ENCODE data around the gene TECPR2. TPM values are rescaled to one million over a fixed set of nuclear protein-coding genes. Genes with fewer than 3 reads are reported as not detected.
"Not testable (repeated sequence)": the region's sequence is repeated elsewhere in the genome, so short reads cannot be mapped to it uniquely, and the experiment has no call there.

The TECPR2 gene
- total RNA-seq, 1 experiment from 2014 or later, result 11.2 TPM

DNA sequence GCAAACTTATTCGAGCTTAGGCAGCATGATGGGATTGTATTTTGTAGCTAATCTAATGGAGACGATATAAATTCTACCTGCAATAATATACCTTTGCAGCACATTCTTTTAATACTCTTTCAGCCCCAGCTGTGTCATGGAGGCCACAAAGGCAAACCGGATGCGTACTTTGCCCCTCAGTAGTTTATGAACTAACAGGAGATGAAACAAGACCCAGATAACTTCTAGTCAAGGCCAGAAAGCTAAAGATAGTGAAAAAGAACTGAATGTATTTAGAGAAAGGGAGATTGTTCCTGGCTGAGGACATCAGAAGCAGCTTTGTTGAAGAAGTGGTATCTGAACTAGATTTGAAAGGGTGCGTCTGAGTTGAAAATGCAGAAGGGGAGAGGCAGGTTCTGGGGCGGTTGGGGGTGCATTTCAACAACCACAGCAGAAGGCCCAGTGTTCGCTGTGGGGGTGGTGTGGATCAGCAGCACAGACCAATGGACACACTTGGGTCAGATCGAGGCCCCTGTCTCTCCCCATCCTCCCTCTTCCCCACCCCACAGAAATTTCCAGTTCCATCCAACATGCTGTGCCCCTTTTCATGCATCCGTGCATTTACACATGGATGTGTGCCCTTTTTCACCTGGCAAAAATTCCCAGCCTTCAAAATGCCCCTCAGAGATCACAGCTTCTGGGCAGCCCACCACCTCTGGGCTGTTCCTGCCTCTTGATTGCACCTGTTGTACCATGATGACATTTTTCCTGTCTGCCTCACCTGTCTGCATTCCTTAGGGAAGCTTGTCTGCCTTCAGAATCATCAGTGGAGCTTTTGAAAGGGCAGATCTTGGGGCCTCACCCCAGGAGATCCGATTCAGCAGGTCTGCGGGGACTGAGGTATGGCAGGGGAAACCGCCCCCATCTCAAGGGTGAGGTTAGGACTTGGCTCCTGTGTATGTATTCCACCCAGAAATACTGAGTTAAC is 41.0 kb upstream of the TECPR2 start:
- no peaks in the 10 kb centered on the region; the same call in 1 of the 2 replicates for H3K36me3 ChIP-seq (replicated peaks; ENCODE audit: control insufficient read depth, insufficient read depth, low read length)
- no peak for DNase-seq
- no peak overlapping the region for H3K4me3 ChIP-seq (ENCODE audit: insufficient read depth, low read depth, low read length)
- H3K27me3 ChIP-seq (ENCODE audit: control insufficient read depth, insufficient read depth, low read length), result no peaks in the 10 kb centered on the region

DNA sequence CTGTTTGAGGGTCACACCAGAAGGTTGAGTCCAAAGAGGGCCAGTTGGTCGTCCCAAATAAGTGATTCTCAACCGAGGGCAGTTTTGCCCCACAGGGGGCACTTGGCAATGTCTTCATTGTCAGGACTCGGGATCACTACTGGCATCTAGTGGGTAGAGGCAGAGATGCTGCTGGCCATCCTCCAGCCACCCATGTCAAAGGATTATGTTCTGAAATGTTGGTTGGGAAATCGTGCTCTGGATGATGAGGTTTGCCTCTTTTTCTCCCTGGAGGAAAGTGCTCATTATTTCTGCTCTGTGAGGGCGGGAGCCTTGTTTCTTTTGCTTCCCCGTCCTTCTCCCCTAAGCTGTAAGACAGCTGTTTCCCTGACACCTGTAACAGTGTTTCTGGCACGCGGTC is 39.6 kb upstream of the TECPR2 start:
- H3K36me3 ChIP-seq (replicated peaks; ENCODE audit: control insufficient read depth, insufficient read depth, low read length), result no peaks in the 10 kb centered on the region; the same call in 1 of the 2 replicates
- no peaks in the 10 kb centered on the region for H3K27me3 ChIP-seq (ENCODE audit: control insufficient read depth, insufficient read depth, low read length)
- DNase-seq, result peak; percentile 78
- H3K4me3 ChIP-seq (ENCODE audit: insufficient read depth, low read depth, low read length), result no peak overlapping the region

DNA sequence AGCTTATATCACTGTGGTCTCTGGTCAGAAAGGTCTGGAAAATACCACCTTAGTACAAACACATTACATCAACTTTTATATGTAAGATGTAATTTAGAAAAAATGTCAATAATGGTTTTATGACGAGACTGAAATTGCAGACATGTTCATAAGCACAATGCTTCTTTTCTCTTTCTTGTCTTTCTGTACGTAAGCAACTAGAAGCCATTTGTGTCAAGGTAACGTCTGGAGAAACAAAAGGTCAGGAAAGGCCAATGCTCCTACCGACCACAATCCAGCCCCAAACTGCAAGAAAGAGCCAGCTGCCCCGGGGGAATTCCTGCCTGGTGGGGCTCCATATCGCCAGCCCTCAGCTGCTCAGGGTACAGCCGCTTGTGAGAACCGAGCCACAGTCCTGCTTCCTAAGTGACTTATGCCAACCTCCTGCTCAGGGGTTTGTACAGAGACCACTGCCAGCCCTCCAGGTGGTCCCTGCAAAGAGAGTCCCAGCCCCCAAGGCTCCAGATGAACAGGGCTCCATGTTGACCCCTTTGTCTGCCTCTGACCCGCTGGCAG is 36.9 kb upstream of the TECPR2 start:
- H3K36me3 ChIP-seq (replicated peaks; ENCODE audit: control insufficient read depth, insufficient read depth, low read length), result peaks cover 2% of the 10 kb centered on the region
- DNase-seq, result no peak
- H3K27me3 ChIP-seq (ENCODE audit: control insufficient read depth, insufficient read depth, low read length), result no peaks in the 10 kb centered on the region
- no peak overlapping the region for H3K4me3 ChIP-seq (ENCODE audit: insufficient read depth, low read depth, low read length)

DNA sequence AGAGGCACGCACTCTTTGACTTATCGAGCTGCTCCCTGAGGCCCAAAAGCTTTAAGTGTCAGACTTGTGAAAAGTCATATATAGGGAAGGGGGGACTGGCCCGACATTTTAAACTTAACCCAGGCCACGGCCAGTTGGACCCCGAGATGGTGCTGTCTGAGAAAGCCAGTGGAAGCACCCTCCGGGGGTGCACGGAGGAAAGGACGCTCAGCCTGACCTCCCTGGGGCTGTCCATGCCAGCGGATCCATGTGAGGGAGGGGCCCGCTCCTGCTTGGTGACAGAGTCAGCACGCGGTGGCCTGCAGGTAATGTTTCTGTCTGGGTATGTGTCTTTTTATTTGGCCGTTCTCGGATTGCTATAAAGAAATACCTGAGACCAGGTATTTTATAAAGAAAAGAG is 36.2 kb upstream of the TECPR2 start:
- no peaks in the 10 kb centered on the region for H3K27me3 ChIP-seq (ENCODE audit: control insufficient read depth, insufficient read depth, low read length)
- H3K4me3 ChIP-seq (ENCODE audit: insufficient read depth, low read depth, low read length), result no peak overlapping the region
- H3K36me3 ChIP-seq (replicated peaks; ENCODE audit: control insufficient read depth, insufficient read depth, low read length), result peaks cover 2% of the 10 kb centered on the region
- no peak for DNase-seq

DNA sequence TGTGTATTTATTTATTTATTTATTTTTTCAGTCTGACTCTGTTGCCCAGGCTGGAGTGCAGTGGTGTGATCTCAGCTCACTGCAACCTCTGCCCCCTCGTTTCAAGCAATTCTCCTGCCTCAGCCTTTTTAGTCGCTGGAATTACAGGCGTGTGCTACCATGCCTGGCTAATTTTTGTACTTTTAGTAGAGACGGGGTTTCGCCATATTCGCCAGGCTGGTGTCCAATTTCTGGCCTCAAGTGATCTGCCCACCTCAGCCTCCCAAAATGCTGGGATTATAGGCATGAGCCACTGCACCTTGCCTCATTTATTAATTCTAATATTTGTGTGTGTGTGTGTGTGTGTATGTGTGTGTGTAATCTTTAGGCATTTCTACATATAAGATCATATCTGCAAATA is 33.4 kb upstream of the TECPR2 start:
- not testable (repeated sequence) for H3K4me3 ChIP-seq (ENCODE audit: insufficient read depth, low read depth, low read length); H3K27me3 ChIP-seq (ENCODE audit: control insufficient read depth, insufficient read depth, low read length); DNase-seq

DNA sequence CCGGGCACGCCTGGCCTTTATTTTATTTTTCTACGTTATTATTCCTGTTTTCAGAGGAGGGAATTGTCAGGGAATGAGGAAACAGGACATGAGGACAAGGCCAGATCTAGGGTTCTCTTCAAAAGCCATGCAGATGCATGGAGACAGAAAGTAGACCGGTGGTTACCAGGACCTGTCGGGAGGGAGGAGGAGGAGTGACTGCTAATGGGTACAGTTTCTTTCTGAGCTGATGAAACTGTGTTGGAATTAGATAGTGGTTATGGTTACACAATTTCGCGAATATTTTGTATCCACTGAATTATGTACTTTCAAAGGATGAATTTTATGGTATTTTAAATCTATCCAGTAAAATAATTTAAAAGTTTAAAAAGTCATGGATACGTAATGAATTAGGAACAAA is 31.9 kb upstream of the TECPR2 start:
- peaks cover 9% of the 10 kb centered on the region for H3K36me3 ChIP-seq (replicated peaks; ENCODE audit: control insufficient read depth, insufficient read depth, low read length)
- no peak for DNase-seq

More for the DNA sequence above, 33.4 kb upstream of the TECPR2 start:
- not testable (repeated sequence) for H3K36me3 ChIP-seq (replicated peaks; ENCODE audit: control insufficient read depth, insufficient read depth, low read length)

DNA sequence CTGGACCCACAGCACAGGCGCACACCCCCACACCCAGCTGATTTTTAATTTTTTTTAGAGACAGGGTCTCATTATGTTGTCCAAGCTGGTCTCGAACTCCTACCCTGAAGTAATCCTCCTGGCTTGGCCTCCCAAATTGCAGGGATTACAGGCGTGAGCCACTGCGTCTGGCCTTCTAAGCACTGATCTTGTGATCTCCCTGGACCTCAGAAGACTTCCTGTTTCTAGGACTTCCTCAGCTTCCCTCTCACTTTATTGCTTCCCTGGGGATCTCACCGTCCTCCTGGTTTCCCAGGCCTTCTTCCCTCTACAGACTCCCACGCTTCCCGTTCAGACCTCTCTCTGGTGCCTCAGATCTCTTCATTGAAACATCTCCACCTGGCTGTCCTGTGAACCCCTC is 29.4 kb upstream of the TECPR2 start:
- no peaks in the 10 kb centered on the region for H3K27me3 ChIP-seq (ENCODE audit: control insufficient read depth, insufficient read depth, low read length)
- H3K36me3 ChIP-seq (replicated peaks; ENCODE audit: control insufficient read depth, insufficient read depth, low read length), result peaks cover 9% of the 10 kb centered on the region
- no peak for DNase-seq
- H3K4me3 ChIP-seq (ENCODE audit: insufficient read depth, low read depth, low read length), result no peak overlapping the region

More for the DNA sequence above, 31.9 kb upstream of the TECPR2 start:
- no peaks in the 10 kb centered on the region for H3K27me3 ChIP-seq (ENCODE audit: control insufficient read depth, insufficient read depth, low read length)
- no peak overlapping the region for H3K4me3 ChIP-seq (ENCODE audit: insufficient read depth, low read depth, low read length)

DNA sequence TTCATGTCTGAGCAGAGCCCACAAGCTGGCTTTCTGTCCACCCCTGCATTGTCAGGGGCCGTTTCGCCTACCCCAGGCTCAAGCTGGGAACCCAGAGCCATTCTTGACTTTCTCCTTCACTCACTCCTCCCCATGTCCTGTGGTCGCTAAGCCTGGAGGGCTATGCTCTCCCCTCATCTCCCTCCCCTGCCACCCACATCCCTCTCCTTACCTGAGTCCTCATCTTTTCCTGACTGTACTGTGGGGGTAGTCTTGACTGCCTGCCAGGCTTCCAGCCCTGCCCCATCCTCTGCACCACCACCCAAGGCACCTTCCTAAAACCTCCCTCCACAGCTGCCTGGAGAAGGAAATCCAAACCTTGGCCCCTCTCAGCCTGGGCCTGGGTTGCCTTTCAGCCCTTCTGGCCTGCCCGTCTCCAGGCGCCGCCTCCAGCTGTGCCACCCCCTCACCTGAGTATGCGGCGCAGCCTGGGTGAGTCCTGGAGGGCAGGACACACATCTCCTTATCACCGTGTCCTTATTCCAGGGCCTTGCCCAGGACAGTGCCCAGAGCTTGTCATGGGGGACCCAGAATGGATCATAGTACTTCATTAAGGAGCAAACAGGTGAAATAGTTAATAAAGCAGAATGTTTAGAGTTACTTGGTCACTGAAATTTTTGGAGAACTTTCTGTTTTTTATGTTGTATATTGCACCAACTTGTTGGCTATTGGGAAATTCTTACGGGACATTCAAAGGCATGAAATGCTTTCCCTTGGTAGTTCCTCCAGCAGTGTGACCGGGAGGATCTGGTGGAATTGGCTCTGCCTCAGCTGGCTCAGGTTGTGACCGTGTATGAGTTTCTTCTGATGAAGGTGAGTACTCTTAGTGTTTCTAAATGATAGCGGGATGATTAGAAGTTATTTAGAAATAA is 28.7 kb upstream of the TECPR2 start:
- H3K36me3 ChIP-seq (replicated peaks; ENCODE audit: control insufficient read depth, insufficient read depth, low read length), result peaks cover 12% of the 10 kb centered on the region

DNA sequence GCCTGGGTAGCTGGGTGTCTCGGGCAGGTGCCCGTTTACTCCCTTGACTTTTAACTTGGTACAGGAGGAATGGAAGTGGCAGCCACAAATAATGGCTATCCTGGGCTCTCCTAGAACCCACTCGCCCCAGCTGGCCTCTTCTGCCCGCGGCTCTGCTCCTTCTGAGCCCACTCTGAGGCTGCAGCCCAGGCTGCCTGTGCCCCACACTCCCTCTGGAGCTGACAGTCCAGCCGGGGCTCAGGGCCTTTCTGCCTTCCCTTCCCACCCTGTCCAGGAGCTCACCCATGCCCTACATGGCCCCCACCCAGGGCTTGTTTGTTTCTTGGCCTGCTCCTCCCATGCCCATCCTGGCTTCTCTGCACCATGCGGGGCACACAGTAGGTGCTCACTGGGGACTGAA is 27.6 kb upstream of the TECPR2 start:
- Histone ChIP-seq H3K27me3 (ENCODE audit: control insufficient read depth, insufficient read depth, low read length) (no peaks in the 10 kb centered on the region), H3K4me3 (ENCODE audit: insufficient read depth, low read depth, low read length) (no peak overlapping the region), H3K36me3 (replicated peaks; ENCODE audit: control insufficient read depth, insufficient read depth, low read length) (peaks cover 15% of the 10 kb centered on the region)
- DNase-seq, result no peak

More for the DNA sequence above, 28.7 kb upstream of the TECPR2 start:
- no peaks in the 10 kb centered on the region for H3K27me3 ChIP-seq (ENCODE audit: control insufficient read depth, insufficient read depth, low read length)
- DNase-seq, result no peak
- H3K4me3 ChIP-seq (ENCODE audit: insufficient read depth, low read depth, low read length), result no peak overlapping the region

DNA sequence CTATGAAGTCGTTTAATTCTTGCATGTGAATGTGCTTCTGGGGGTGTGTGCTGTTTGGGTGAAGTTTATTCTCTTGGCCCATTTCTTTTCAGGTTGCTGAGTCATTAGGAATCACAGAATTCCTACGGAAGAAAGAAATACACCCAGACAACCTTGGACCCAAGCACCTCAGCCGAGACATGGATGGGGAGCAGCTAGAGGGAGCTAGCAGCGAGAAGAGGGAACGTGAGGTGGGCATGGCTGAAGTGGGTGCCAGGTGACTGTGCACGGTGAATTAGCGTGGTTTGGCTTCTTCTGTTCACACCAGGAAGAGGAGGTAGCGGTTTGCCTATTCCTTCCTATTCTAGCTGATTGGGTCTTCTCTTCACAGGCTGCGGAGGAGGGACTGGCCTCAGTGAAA is 24.0 kb upstream of the TECPR2 start:
- peaks cover 13% of the 10 kb centered on the region for H3K36me3 ChIP-seq (replicated peaks; ENCODE audit: control insufficient read depth, insufficient read depth, low read length)
- no peak overlapping the region for H3K4me3 ChIP-seq (ENCODE audit: insufficient read depth, low read depth, low read length)
- DNase-seq, result peak; percentile 50
- H3K27me3 ChIP-seq (ENCODE audit: control insufficient read depth, insufficient read depth, low read length), result no peaks in the 10 kb centered on the region

DNA sequence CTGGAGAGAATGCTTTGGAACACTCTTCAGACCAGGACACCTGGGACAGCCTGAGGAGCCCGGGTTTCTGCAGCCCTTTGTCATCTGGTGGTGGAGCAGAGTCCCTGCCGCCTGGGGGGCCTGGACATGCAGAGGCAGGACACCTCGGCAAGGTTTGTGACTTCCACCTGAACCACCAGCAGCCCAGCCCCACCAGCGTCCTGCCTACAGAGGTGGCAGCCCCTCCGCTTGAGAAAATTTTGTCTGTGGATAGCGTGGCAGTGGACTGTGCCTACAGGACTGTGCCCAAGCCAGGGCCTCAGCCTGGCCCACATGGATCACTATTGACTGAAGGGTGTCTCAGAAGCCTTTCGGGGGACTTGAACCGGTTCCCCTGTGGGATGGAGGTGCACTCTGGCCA is 21.2 kb upstream of the TECPR2 start:
- peaks cover 14% of the 10 kb centered on the region for H3K36me3 ChIP-seq (replicated peaks; ENCODE audit: control insufficient read depth, insufficient read depth, low read length)
- DNase-seq, result no peak
- H3K4me3 ChIP-seq (ENCODE audit: insufficient read depth, low read depth, low read length), result no peak overlapping the region
- no peaks in the 10 kb centered on the region for H3K27me3 ChIP-seq (ENCODE audit: control insufficient read depth, insufficient read depth, low read length)

DNA sequence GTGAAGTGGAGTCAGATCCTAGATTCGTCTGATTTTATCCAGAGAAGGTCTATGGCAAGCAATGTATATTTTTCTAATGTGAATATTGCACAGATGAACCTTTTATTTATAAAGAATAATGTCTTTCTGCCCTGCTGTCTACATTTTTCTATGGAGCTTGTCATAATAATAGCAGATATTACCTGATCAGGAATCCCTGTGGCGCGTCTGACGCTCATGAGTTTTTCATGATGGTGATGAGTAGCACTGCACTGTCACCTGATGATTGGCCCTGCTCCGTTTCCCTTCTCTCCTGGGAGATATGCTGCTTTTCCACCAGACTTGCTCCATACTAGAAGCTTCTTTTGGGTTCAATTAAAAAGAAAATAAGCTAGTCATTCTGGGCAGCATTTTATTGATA is 20.5 kb upstream of the TECPR2 start:
- Histone ChIP-seq H3K27me3 (ENCODE audit: control insufficient read depth, insufficient read depth, low read length) (no peaks in the 10 kb centered on the region), H3K36me3 (replicated peaks; ENCODE audit: control insufficient read depth, insufficient read depth, low read length) (peaks cover 14% of the 10 kb centered on the region), H3K4me3 (ENCODE audit: insufficient read depth, low read depth, low read length) (no peak overlapping the region)
- DNase-seq, result no peak

DNA sequence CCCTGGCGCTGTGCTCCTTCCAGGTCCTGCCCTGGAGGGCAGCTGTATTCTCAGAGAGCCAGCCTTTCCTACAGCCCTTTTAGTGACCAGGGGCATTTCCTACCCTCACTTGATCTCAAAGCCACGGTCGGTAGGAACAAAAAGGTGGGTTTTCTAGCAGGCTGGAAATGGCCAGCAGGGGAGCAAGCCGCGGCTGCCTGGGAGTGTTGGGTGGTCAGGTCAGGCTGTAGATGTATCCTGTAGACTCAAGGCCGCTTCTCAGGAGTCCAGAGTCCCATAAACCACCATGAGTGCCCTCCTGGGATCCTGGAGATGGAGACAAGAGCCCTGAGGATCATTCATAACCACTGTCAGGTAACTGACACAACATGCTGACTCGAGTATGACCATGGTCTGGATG is 18.7 kb upstream of the TECPR2 start:
- Histone ChIP-seq H3K36me3 (replicated peaks; ENCODE audit: control insufficient read depth, insufficient read depth, low read length) (peaks cover 10% of the 10 kb centered on the region), H3K4me3 (ENCODE audit: insufficient read depth, low read depth, low read length) (no peak overlapping the region), H3K27me3 (ENCODE audit: control insufficient read depth, insufficient read depth, low read length) (no peaks in the 10 kb centered on the region)
- DNase-seq, result no peak

DNA sequence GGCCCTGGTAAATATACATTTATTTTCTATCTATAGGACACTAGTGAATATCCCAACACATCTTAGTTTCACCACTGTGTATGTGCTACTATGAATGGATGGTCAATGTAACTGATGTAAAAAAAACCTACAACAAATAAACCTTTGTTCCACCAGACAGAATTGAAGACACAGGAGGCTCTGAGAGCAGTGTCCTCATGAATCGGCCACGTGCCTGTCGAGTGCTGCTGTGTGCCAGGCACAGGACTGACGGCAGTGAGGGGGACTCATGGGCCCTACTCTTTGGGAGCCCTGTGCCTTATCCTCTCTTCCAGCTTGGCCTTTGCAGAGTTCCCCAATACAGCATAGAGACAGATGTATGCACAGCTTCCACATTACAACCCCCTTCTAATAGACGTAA is 18.3 kb upstream of the TECPR2 start:
- Histone ChIP-seq H3K27me3 (ENCODE audit: control insufficient read depth, insufficient read depth, low read length) (no peaks in the 10 kb centered on the region), H3K4me3 (ENCODE audit: insufficient read depth, low read depth, low read length) (no peak overlapping the region), H3K36me3 (replicated peaks; ENCODE audit: control insufficient read depth, insufficient read depth, low read length) (peaks cover 8% of the 10 kb centered on the region)
- DNase-seq, result no peak

Measured in H7 (cell line).